HEK293 (cell line): ENCODE data around the gene ARMH2.
A peak's percentile ranks its signal among the peaks of the same experiment; 100 is the strongest.

ENCODE experiments used
- CTCF ChIA-PET: fragments of 350-600 bp; formaldehyde crosslinking; extraction: SDS; loops from one replicate; lab custom pipeline; 2021; ENCODE audit warnings: antibody characterized with exemption; lab: Yijun Ruan, JAX
- POLR2A ChIA-PET: fragments of 300-600 bp; formaldehyde crosslinking; extraction: SDS; loops from one replicate; lab custom pipeline; 2020; ENCODE audit warnings: antibody characterized with exemption, inconsistent platforms; lab: Yijun Ruan, JAX
- H3K27ac ChIP-seq: fragments of 200-500 bp; sonication (Bioruptor generic); 2 replicates; pipeline ENCODE4 v1.5.1; 2014; ENCODE audit warnings: low read depth, low read length, control low read depth, inconsistent platforms; ENCODE audit errors: extremely low read depth
- H3K36me3 ChIP-seq, 2 experiments: fragments of 200-500 bp in 1 of 2; sonication (Bioruptor generic) in 1 of 2; 1 replicate in 1 of 2; 2 replicates in 1 of 2; pipeline ENCODE4 v1.5.1; 2014 to 2017; ENCODE audit warnings: inconsistent platforms in 2 of 2, low read length in 2 of 2; ENCODE audit not compliant: control insufficient read depth in 2 of 2, insufficient read depth in 1 of 2
- H3K4me1 ChIP-seq: fragments of 200-500 bp; sonication (Bioruptor generic); 2 replicates; pipeline ENCODE4 v1.5.1; 2014; ENCODE audit warnings: mild to moderate bottlenecking, low read length, inconsistent platforms; ENCODE audit not compliant: control insufficient read depth, insufficient read depth
- H3K4me3 ChIP-seq: 2 replicates; pipeline ENCODE4 v1.5.1; 2011; ENCODE audit warnings: low read depth, mild to moderate bottlenecking, control low read depth, low read length, moderate library complexity
- H3K9me3 ChIP-seq: fragments of 200-500 bp; sonication (Bioruptor generic); 2 replicates; pipeline ENCODE4 v1.5.1; 2014; ENCODE audit warnings: low read depth, low read length, inconsistent platforms; ENCODE audit not compliant: control insufficient read depth, insufficient read depth
- AEBP2 ChIP-seq: fragments of 450-650 bp; formaldehyde crosslinking; IDR thresholded peaks from 2 replicates; pipeline ENCODE4 v1.5.1; 2016; ENCODE audit warnings: missing biosample characterization, missing genetic modification characterization, borderline replicate concordance
- ATF2 ChIP-seq: fragments of 450-650 bp; formaldehyde crosslinking; IDR thresholded peaks from 2 replicates; pipeline ENCODE4 v1.5.1; 2016; ENCODE audit warnings: missing biosample characterization, missing genetic modification characterization, low read depth
- BCL11A ChIP-seq: fragments of 450-650 bp; formaldehyde crosslinking; IDR thresholded peaks from 2 replicates; pipeline ENCODE4 v1.5.1; 2016; ENCODE audit warnings: low read depth, missing biosample characterization, missing genetic modification characterization
- EGR2 ChIP-seq: fragments of 450-650 bp; formaldehyde crosslinking; IDR thresholded peaks from 2 replicates; pipeline ENCODE4 v1.5.1; 2016; ENCODE audit warnings: low read depth, missing biosample characterization, missing genetic modification characterization
- HOXC10 ChIP-seq: sonication (generic); formaldehyde crosslinking; IDR thresholded peaks from 2 replicates; pipeline ENCODE4 v1.8.1; 2023; ENCODE audit warnings: mild to moderate bottlenecking, missing genetic modification reagents
- IKZF3 ChIP-seq: fragments of 450-650 bp; IDR thresholded peaks from 2 replicates; pipeline ENCODE4 v1.5.0; 2018; ENCODE audit warnings: missing biosample characterization, mild to moderate bottlenecking, missing genetic modification characterization, moderate library complexity
- SP2 ChIP-seq: fragments of 450-650 bp; formaldehyde crosslinking; IDR thresholded peaks from 2 replicates; pipeline ENCODE4 v1.5.1; 2016; ENCODE audit warnings: missing biosample characterization, missing genetic modification characterization
- ZBTB21 ChIP-seq: fragments of 450-650 bp; formaldehyde crosslinking; IDR thresholded peaks from 2 replicates; pipeline ENCODE4 v1.5.1; 2017; ENCODE audit warnings: missing biosample characterization, missing genetic modification characterization
- ZBTB26 ChIP-seq: fragments of 450-650 bp; formaldehyde crosslinking; optimal IDR thresholded peaks from 2 replicates; pipeline ENCODE3; 2016; ENCODE audit warnings: missing biosample characterization, mild to moderate bottlenecking, missing genetic modification characterization
- ZFP37 ChIP-seq: fragments of 450-650 bp; formaldehyde crosslinking; IDR thresholded peaks from 2 replicates; pipeline ENCODE4 v1.5.1; 2016; ENCODE audit warnings: missing biosample characterization, missing genetic modification characterization
- ZNF121 ChIP-seq: fragments of 450-650 bp; formaldehyde crosslinking; IDR thresholded peaks from 2 replicates; pipeline ENCODE4 v1.5.1; 2016; ENCODE audit warnings: missing biosample characterization, missing genetic modification characterization
- ZNF157 ChIP-seq: fragments of 450-650 bp; formaldehyde crosslinking; IDR thresholded peaks from 2 replicates; pipeline ENCODE4 v1.5.1; 2016; ENCODE audit warnings: missing biosample characterization, missing genetic modification characterization
- ZNF274 ChIP-seq, 2 experiments: fragments of 200-500 bp in 1 of 2; fragments of 450-650 bp in 1 of 2; sonication (Bioruptor generic) in 1 of 2; formaldehyde crosslinking in 1 of 2; IDR thresholded peaks; 2 replicates each; pipeline versions ENCODE4 v1.5.1 to v1.6.1; 2014 to 2016; ENCODE audit warnings: borderline replicate concordance in 1 of 2, inconsistent platforms in 1 of 2, low read length in 1 of 2, missing biosample characterization in 1 of 2, missing genetic modification characterization in 1 of 2
- ZNF302 ChIP-seq: fragments of 450-650 bp; formaldehyde crosslinking; IDR thresholded peaks from 2 replicates; pipeline ENCODE4 v1.5.1; 2016; ENCODE audit warnings: missing biosample characterization, missing genetic modification characterization, low read depth
- ZNF354C ChIP-seq: fragments of 450-650 bp; formaldehyde crosslinking; IDR thresholded peaks from 2 replicates; pipeline ENCODE4 v1.5.1; 2016; ENCODE audit warnings: missing biosample characterization, missing genetic modification characterization, low read depth, borderline replicate concordance
- ZNF398 ChIP-seq: fragments of 450-650 bp; formaldehyde crosslinking; IDR thresholded peaks from 2 replicates; pipeline ENCODE4 v1.5.1; 2017; ENCODE audit warnings: missing biosample characterization, missing genetic modification characterization
- ZNF529 ChIP-seq: fragments of 450-650 bp; formaldehyde crosslinking; IDR thresholded peaks from 2 replicates; pipeline ENCODE4 v1.5.1; 2017; ENCODE audit warnings: missing genetic modification characterization, missing biosample characterization; ENCODE audit not compliant: insufficient replicate concordance
- ZNF610 ChIP-seq: fragments of 450-650 bp; formaldehyde crosslinking; IDR thresholded peaks from 2 replicates; pipeline ENCODE4 v1.5.1; 2016; ENCODE audit warnings: missing biosample characterization, missing genetic modification characterization, borderline replicate concordance
- ZNF660 ChIP-seq: fragments of 450-650 bp; IDR thresholded peaks from 2 replicates; pipeline ENCODE4 v1.5.1; 2018; ENCODE audit warnings: missing biosample characterization, mild to moderate bottlenecking, missing genetic modification characterization
- ZNF701 ChIP-seq: fragments of 450-650 bp; formaldehyde crosslinking; IDR thresholded peaks from 2 replicates; pipeline ENCODE4 v1.5.1; 2016; ENCODE audit warnings: missing biosample characterization, missing genetic modification characterization

The ARMH2 gene

GRCh38 chr6:24777227-24777626 is 21.5 kb downstream of the ARMH2 start:
- TF ChIP-seq ZNF529 (tag by site-specific recombination) (no peak), SP2 (tag by site-specific recombination) (no peak), ZNF274 (IDR thresholded peaks at IDR 0.05; ENCODE audit: low read length) (no peak), ZNF274 (tag by site-specific recombination; IDR thresholded peaks at IDR 0.05; ENCODE audit: borderline replicate concordance) (no peak), ATF2 (no peak), BCL11A (no peak), ZNF157 (tag by site-specific recombination) (no peak), ZNF121 (tag by site-specific recombination) (no peak), ZNF610 (no peak)
- TF ChIP-seq, all 188 proteins: peak for 0
- no peaks in the 10 kb centered on the region for H3K9me3 ChIP-seq
- peak overlapping the region; percentile 81 for H3K4me3 ChIP-seq
- peaks cover 11% of the 10 kb centered on the region for H3K4me1 ChIP-seq
- H3K27ac ChIP-seq: no peak overlapping the region
- POLR2A ChIA-PET: interaction anchor here (1.3 to 2.7 kb wide), 2 partner anchors 12 to 59 kb away, joined by 4 to 28 read pairs; partner anchors contain the start of gene C6orf62
- H3K36me3 ChIP-seq: peaks cover 24 to 51% of the 10 kb centered on the region in 2 experiments
- CTCF ChIA-PET: no interaction called here

GRCh38 chr6:24775520-24776058 is 23.1 kb downstream of the ARMH2 start:
- ChIA-PET POLR2A (interaction anchor here (1.0 to 2.7 kb wide), 10 partner anchors 9 to 1244 kb away, joined by 3 to 28 read pairs (median 5); partner anchors contain the start of genes ALDH5A1 and C6orf62), CTCF (interaction anchor here (0.5 to 1.5 kb wide), 4 partner anchors 9 to 316 kb away, joined by 3 to 6 read pairs (median 4); no protein-coding TSS in a partner anchor)
- H3K4me3 ChIP-seq: peak overlapping the region; percentile 81
- TF ChIP-seq ZNF354C (tag by site-specific recombination) (no peak), ZNF660 (tag by site-specific recombination) (0 out of 2 replicates have a peak, but pooled peaks have one; percentile 5), HOXC10 (peak; percentile 47; the same call in 1 of the 2 replicates)
- H3K36me3 ChIP-seq: peaks cover 9 to 36% of the 10 kb centered on the region in 2 experiments
- no peaks in the 10 kb centered on the region for H3K9me3 ChIP-seq
- peaks cover 11% of the 10 kb centered on the region for H3K4me1 ChIP-seq
- peak overlapping the region; percentile 97 for H3K27ac ChIP-seq

- ChIA-PET CTCF (interaction anchor here (0.6 to 0.7 kb wide), 2 partner anchors 259 to 344 kb away, joined by 3 to 4 read pairs; no protein-coding TSS in a partner anchor), POLR2A (interaction anchor here (0.6 to 2.7 kb wide), 10 partner anchors 9 to 1245 kb away, joined by 3 to 28 read pairs (median 5); partner anchors contain the start of genes ACOT13, ALDH5A1, C6orf62 and TDP2)
- H3K4me3 ChIP-seq: peak within 1 kb of the TSS; percentile 81
- H3K9me3 ChIP-seq: no peaks in the 10 kb centered on the region
- peaks cover 2 to 30% of the 10 kb centered on the region in 2 experiments for H3K36me3 ChIP-seq
- H3K4me1 ChIP-seq: peaks cover 10% of the 10 kb centered on the region
- H3K27ac ChIP-seq: peak within 1 kb of the TSS; percentile 97
- peak; percentile 85 for TF ChIP-seq ZNF701 (tag by site-specific recombination)
- TF ChIP-seq ZNF398 (tag by site-specific recombination): no peak
- TF ChIP-seq IKZF3 (tag by site-specific recombination): peak; percentile 24; the same call in 1 of the 2 replicates
- peak; percentile 99 for TF ChIP-seq ZFP37 (tag by site-specific recombination)
- no peak for TF ChIP-seq ATF2
- peak; percentile 21; the same call in 1 of the 2 replicates for TF ChIP-seq EGR2 (tag by site-specific recombination)
- 0 out of 2 replicates have a peak, but pooled peaks have one; percentile 57 for TF ChIP-seq AEBP2 (tag by site-specific recombination)
- TF ChIP-seq ZBTB26 (tag by site-specific recombination): peak; percentile 97
- no peak for TF ChIP-seq ZNF302 (tag by site-specific recombination)
- TF ChIP-seq ZBTB21: peak; percentile 64
These were observed 23.8 kb downstream of the ARMH2 start, which contains the start of gene GMNN for GRCh38 chr6:24774696-24775519. Gene GMNN, plus strand, starts transcription at chr6:24774937. Its CDS starts 2,310 bp downstream, at chr6:24777247.
